HPDE6-E6E7 (cell line): ENCODE results near the gene LBX1.

Source experiments
- DNase-seq: peaks from one replicate; pipeline ENCODE4 v3.0.0; 2011; ENCODE audit warnings: missing footprints; ENCODE audit errors: extremely low spot score

The LBX1 gene

GRCh38 chr10:101224910-101225823 is 4.1 kb downstream of the LBX1 start:
- no peak for DNase-seq

- DNase-seq = no peak
These were observed 5.0 kb downstream of the LBX1 start for GRCh38 chr10:101224060-101224909.

GRCh38 chr10:101223274-101224059 is 5.8 kb downstream of the LBX1 start:
- no peak for DNase-seq

GRCh38 chr10:101222683-101223273 is 6.5 kb downstream of the LBX1 start:
- DNase-seq = no peak

GRCh38 chr10:101221963-101222531 is 7.2 kb downstream of the LBX1 start:
- no peak for DNase-seq

GRCh38 chr10:101221549-101221948 is 7.7 kb downstream of the LBX1 start:
- DNase-seq = peak; percentile 32

- DNase-seq = no peak
These were observed 9.3 kb downstream of the LBX1 start for GRCh38 chr10:101219946-101220451.

GRCh38 chr10:101219139-101219945 is 9.9 kb downstream of the LBX1 start:
- DNase-seq = no peak

GRCh38 chr10:101218351-101219138 is 10.7 kb downstream of the LBX1 start:
- no peak for DNase-seq

GRCh38 chr10:101217450-101218281 is 11.6 kb downstream of the LBX1 start:
- DNase-seq = no peak

- DNase-seq = no peak
These were observed 12.2 kb downstream of the LBX1 start for GRCh38 chr10:101217044-101217425.

GRCh38 chr10:101216207-101217043 is 12.8 kb downstream of the LBX1 start:
- DNase-seq = no peak

GRCh38 chr10:101215397-101216206 is 13.7 kb downstream of the LBX1 start:
- DNase-seq = no peak

- DNase-seq = no peak
These were observed 14.5 kb downstream of the LBX1 start for GRCh38 chr10:101214446-101215396.

GRCh38 chr10:101208543-101208942 is 20.7 kb downstream of the LBX1 start:
- no peak for DNase-seq
